Fibroblast of villous mesenchyme (primary cell): ENCODE measurements around the gene NRG3. TPM values are rescaled to one million over a fixed set of nuclear protein-coding genes. Genes with fewer than 3 reads are reported as not detected.
A peak's percentile ranks its signal among the peaks of the same experiment; 100 is the strongest.

Source experiments
- DNase-seq: peaks from one replicate; pipeline ENCODE4 v3.0.0-alpha.2; 2010; ENCODE audit warnings: low read depth
- H3K4me3 ChIP-seq: 2 replicates; pipeline ENCODE4 v1.5.1; 2011; ENCODE audit warnings: low read depth, mild to moderate bottlenecking, low read length
- total RNA-seq: library from RNA; depleted of rRNA; stranded (reverse); fragments of >200 nt; gene quantifications from 2 replicates; pipeline ENCODE4 v1.2.3, GENCODE V29; 2012
- TF ChIP-seq, protein P1 (sequence below): IDR thresholded peaks from 2 replicates; pipeline ENCODE4 v1.5.1; 2012; ENCODE audit warnings: low read depth, mild to moderate bottlenecking, low read length; ENCODE audit not compliant: insufficient read depth

NRG3 gene
- total RNA-seq, 1 donor, result not detected

DNA sequence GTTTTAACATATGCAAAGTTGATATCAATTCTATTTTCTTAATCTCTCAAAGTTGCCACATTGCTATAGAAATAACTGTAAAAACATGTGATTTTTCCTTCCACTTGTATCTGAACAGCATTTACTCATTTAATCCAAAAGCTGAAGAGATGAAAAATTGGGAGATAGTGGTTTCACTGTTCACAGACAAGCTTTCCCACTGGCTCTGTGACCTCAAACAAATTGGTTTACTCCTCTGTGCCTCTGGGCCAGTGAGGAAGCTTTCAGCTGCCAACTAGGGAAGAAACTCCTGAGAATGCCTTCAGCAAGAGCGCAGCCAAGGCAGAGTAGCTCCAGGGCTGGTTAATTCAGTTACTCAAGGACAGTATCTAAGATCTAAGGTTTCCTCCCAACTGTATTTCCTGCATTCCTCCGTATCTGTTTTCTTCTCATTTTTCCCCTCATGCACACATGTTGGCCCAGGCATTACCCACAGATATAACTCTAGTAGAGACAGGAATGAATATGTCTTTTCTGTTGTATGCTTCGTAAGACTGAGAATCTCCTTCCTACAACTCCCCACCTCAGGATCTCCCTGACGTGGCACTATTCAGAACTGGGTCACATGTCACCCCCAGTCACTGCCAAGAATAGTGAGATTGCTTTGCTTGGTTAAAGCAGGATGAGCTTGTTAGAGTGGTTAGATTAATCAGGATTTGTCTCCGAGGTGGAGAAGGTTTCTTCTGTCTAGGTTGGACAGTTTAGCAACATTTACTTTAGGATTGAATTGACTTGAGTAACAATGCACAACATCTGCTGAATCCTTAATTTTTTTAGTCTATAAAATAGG lies 315.7 kb downstream of the NRG3 start:
- H3K4me3 ChIP-seq, result no peak overlapping the region
- TF ChIP-seq, protein P1, sequence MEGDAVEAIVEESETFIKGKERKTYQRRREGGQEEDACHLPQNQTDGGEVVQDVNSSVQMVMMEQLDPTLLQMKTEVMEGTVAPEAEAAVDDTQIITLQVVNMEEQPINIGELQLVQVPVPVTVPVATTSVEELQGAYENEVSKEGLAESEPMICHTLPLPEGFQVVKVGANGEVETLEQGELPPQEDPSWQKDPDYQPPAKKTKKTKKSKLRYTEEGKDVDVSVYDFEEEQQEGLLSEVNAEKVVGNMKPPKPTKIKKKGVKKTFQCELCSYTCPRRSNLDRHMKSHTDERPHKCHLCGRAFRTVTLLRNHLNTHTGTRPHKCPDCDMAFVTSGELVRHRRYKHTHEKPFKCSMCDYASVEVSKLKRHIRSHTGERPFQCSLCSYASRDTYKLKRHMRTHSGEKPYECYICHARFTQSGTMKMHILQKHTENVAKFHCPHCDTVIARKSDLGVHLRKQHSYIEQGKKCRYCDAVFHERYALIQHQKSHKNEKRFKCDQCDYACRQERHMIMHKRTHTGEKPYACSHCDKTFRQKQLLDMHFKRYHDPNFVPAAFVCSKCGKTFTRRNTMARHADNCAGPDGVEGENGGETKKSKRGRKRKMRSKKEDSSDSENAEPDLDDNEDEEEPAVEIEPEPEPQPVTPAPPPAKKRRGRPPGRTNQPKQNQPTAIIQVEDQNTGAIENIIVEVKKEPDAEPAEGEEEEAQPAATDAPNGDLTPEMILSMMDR, result no peak
- peak; percentile 37 for DNase-seq

DNA sequence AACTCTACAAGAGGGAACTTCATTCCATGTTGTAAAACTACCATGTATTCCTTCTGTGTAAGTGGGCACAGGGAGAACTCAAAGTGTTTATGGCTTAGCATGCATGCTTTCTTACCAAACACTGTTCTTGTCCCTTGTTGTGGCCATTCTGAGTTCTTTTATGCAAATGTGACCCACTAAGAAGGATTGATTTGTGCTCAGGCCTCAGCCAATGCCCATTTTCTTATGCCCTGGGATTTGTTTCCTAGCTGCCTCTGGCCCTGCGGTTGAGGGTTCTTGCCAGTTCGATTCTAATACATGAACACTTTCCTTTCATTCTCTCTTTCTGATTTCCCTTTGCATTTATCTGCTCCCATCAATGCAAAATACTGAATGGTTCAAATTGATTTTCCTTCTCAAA lies 316.7 kb downstream of the NRG3 start:
- H3K4me3 ChIP-seq, result no peak overlapping the region
- TF ChIP-seq, protein P1, result no peak
- DNase-seq, result no peak

DNA sequence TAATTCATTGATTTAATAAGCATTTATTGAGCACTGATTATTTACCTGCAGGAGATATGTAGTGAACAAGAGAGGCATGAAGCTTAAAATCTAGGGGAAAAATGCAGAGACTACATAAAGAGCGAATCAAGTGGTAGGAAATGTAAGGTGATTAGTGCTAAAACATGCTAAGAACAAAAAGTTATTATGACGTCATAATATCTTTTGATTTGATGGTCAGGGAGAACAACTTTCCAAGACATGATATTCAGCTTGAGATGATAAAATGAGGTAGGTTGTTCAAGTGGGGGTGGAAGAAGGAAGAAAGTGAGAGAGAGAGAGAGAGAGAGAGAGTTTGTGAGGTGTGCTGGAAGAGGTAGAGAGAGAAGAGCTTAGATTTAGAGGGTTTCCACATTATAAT lies 317.7 kb downstream of the NRG3 start:
- TF ChIP-seq, protein P1, result no peak
- no peak overlapping the region for H3K4me3 ChIP-seq
- DNase-seq, result no peak

DNA sequence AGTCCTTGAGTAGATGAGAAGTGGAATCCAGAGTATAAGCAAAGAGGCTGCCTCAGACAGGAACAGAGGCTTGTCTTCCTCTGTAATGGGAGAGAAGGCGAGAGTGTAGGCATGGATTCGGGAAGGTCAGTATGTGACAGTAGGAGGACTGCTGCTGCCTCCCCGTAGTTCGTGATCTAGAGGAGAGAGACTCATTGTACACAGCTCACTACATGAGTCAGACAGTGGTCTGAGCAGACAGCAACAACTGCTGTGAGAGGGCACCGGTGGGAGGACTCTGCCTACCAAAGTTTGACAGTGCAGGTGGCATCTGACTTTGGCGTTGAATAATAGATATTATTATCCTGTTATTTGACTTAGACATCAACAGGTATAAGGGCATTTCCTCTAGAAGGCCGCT lies 319.4 kb downstream of the NRG3 start:
- TF ChIP-seq, protein P1, result no peak
- DNase-seq, result no peak
- no peak overlapping the region for H3K4me3 ChIP-seq

DNA sequence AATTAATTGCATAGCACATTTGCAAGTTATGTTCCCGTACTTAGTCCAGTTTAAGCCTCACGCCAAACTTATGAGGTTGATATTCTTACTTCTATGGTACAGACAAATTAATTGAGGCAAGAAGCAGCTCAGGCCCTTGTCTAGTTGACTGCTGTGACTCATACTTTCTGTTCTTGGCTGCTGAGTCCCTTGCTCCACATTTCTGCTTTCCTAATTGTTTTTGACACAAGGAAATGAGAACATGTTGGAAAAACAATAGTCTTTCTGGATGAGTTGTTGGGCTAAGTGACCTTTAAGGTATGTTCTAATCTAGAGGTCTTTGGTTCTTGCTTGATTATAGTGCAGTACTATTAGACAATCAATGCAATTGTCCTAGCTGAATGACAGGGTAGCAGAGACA lies 331.8 kb downstream of the NRG3 start:
- H3K4me3 ChIP-seq, result no peak overlapping the region
- peak; percentile 17 for DNase-seq
- TF ChIP-seq, protein P1, result no peak

DNA sequence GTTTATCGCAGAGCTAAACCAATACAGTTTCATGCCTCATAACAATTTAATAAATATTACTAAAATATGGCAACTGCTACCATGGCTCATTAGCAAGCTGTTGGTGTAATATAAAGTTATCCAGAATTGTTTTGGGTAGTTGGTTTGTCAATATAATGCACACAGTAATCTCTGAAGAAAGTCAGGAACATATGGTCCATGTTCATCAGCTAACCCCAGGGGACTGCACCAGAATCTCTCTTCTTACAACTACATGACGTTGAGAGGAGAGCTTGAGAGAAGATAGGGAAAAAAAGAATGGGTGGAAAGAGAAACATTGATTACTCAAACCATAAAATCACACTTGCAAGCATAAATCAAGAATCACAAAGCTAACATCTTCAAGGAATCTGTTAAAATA lies 333.7 kb downstream of the NRG3 start:
- no peak overlapping the region for H3K4me3 ChIP-seq
- TF ChIP-seq, protein P1, result no peak
- DNase-seq, result no peak

DNA sequence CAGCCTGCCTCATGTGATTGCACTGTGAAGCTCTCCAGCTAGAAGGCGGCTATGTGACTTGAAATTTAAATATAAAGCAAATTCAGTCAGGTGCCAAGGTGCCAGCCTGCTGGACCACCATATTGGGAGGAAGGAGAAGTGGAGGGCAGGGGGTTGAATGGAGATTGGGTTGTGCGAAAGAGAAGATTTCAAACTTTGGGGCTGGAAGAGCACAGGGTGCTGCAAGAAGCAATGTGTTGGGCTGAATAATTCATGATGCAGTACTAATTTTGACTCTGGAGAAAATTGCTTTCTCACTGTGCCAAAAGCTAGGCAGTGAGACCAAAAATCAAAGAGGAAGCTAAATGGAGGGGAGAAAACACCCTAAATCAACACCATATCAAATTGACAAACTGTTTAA lies 335.3 kb downstream of the NRG3 start:
- TF ChIP-seq, protein P1, result no peak
- no peak for DNase-seq
- H3K4me3 ChIP-seq, result no peak overlapping the region
